GM21786 (cell line): ENCODE data around the gene PIEZO2.
"Not testable (repeated sequence)": the region's sequence is repeated elsewhere in the genome, so short reads cannot be mapped to it uniquely, and the experiment has no call there.

Experiments used
- ATAC-seq: cut with Tn5 transposase; IDR thresholded peaks from one replicate; pipeline ENCODE4 v1.9.1; 2021; ENCODE audit not compliant: unreplicated experiment

Gene PIEZO2

GRCh38 chr18:10851824-10852319 lies 297.5 kb downstream of the PIEZO2 start:
- ATAC-seq = no peak

- ATAC-seq = no peak
These were observed 298.5 kb downstream of the PIEZO2 start for GRCh38 chr18:10850840-10851239.

DNA sequence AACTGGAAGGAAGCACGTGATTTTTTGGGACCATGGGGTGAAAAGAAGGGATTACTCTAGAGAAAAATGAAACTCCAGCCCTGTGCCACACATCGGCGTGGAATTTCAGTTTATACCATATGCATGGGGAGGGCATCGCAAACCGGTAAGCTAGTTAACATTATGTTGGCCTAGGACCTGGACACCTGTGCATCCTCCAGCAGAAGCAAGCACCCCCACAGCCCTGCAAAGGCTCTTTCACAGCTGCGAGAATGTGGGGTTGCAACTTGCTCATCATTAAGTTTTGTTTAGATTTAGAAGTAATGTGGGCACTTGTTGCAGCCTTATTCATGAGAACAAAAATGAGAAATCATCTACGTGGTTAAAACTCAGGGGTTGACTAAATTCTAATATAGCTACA lies 299.2 kb downstream of the PIEZO2 start:
- ATAC-seq = no peak

DNA sequence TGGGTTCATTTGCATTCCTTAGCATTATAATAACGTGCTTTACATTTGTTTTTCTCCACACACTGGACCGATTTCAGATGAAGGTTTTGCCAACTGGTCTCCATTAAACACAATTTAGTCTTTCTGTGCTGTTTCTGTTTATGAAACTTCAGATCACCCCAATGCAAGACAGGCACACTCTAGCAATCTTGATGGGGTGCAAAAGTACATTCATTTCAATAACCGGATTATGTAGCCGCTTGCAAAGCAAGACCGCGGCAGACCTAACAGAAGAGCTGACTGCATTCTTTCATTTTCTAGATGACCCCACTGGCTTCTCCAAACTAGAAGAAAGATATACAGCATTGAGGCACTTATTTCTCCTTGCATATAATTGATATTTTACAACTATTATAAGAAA lies 301.5 kb downstream of the PIEZO2 start:
- ATAC-seq = no peak

DNA sequence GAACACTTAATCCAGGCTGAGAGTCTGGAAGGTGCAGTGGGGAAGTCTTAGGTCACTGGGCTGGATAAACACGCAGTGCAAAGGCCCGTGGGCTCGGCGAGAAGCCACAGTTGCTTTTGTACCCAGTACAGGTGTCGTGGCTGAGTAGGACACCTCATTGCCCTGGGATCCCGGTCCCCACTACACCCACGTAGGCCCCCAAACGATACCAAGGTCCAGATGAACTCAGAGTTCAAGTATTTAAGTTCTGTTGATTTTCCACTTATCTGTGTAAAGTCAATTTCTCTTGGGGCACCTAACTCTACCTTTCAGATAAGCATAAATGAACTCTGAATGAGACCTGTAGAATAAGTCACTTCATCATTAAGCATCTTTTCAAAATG lies 302.0 kb downstream of the PIEZO2 start:
- no peak for ATAC-seq

GRCh38 chr18:10846657-10847407 lies 302.5 kb downstream of the PIEZO2 start:
- no peak for ATAC-seq

- ATAC-seq = not testable (repeated sequence)
These were observed 303.3 kb downstream of the PIEZO2 start for GRCh38 chr18:10846035-10846434.

DNA sequence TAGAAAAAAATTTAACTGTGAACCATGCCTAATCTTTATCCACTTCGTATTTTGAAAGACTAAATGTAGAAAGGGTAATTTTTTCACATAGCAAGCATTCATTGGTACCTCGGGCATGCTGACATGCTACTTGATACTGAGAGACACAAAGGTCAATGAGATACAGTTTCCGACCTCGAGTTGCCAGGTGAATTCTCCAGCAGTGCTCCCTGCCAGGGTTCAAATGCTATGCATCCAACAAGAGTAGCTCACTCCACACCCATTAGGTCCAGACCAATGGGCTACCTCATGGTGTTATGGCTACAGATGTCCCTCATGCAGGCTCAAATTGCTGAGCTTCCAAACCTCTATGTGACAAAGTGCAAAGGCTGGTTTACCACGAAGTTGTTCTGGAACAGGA lies 305.8 kb downstream of the PIEZO2 start:
- ATAC-seq = no peak

- no peak for ATAC-seq
These were observed 306.5 kb downstream of the PIEZO2 start for GRCh38 chr18:10842861-10843260.

DNA sequence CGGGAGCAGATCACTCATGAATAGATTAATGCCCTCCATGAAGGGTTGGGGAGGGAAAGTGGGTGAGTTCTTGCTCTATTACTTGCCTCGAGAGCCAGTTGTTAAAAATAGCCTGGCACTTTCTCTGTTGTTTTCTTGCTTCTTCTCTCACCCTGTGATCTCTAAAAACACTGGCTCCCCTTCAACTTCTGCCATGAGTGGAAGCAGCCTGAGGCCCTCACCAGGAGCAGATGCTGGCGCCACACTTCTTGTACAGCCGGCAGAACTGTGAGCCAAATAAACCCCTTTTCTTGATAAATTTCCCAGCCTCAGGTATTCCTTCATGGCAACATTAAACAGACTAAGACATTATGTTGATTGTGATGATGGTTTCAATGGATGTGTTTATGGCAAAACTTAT lies 307.0 kb downstream of the PIEZO2 start:
- no peak for ATAC-seq

- no peak for ATAC-seq
These were observed 308.2 kb downstream of the PIEZO2 start for GRCh38 chr18:10841203-10841602.

GRCh38 chr18:10840743-10841142 lies 308.6 kb downstream of the PIEZO2 start:
- ATAC-seq = no peak

DNA sequence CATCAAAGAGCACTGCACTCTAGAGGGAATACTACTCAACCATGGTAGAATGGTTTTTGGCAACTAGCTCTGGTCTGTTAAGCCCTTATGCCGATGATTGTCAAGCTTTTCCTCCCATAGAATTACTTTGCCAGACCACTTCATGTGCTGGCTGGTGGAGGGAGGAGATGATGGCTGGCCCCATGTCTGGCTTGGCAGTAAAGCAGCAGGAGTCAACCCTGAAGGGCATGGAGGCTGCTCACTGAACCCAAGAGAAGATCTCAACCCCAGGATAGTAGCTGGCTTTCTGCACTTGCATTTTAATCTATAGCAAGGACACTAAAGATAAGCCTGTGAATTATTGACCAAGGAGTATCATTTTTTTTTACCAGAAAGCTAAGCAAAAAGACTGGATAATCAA lies 309.9 kb downstream of the PIEZO2 start:
- peak; percentile 9 for ATAC-seq

DNA sequence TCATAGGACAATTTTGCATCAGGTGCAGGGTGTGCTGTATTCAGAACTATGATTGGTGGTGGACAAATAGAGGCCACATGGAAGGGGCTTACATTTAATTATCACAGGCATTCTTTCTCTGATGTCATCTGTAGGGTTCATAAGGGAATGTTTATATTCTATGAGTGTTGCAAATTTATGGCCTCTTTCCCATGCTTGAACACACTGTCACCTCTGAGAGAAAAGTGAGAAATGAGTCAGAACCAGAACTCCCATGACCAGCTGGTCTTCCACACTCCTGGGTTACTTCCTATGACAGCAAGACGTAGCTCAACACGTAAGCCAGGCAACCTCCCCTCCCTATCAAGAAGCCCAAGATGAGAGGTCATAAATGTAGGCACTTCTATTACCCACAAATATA lies 310.8 kb downstream of the PIEZO2 start:
- ATAC-seq = peak; percentile 74

GRCh38 chr18:10834128-10834815 lies 315.1 kb downstream of the PIEZO2 start:
- no peak for ATAC-seq

DNA sequence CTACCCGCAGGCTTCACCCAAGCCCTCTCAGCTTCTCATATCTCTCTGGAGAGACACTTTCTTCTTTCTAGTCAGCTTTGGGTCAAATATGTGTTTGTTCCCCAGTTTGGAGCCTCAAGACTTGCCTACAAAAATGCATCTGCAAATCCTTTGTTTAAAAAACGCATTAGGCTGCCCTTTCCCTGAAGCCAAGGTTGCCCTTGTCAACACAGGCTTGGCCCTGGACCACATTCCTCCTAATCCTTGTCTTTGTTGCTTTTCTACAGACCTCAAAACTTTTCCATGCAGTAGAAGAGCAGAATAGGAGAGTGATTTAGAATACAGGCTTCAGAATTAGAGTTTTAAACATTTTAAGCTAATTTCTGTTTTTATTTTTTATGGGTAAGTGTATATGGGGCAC lies 315.7 kb downstream of the PIEZO2 start:
- ATAC-seq = no peak

DNA sequence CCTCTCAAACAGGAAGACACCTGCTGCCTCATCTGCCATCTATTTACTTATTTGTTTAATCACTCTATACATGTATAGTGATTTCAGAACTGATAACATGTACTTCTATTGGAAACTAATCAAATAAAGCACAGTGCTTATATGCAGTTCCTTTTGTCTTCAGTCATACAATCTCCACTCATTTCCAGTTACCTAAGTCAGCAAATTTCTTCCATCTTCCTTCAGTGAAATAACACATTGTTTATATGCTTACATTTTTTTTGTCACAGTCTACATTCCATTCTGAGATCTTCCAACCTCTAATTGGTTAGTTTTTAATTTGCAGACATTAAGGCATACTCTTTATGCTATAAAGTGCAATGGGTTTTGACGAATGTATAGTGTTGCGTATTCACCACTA lies 323.0 kb downstream of the PIEZO2 start:
- ATAC-seq = no peak

DNA sequence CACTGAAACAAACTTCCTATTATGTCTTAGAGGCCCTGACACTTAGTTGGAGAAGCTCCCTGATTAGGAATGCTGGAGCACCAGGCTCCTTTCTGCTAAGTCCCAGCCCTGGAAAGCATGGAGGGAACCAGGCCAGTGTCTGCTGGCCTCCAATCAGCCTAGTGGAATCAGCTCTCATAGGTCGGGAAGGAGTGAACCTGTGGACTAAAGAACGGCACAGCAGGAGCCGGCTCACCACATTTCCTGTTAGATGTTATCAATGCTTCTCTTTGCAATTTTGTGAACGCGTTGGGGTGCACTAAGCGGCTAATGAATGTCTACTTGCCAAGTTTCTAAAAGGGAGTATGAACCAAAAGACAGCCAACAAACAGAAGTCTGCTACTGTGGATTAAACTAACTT lies 326.9 kb downstream of the PIEZO2 start:
- ATAC-seq = no peak

- ATAC-seq = no peak
These were observed 328.7 kb downstream of the PIEZO2 start for GRCh38 chr18:10820681-10821080.

DNA sequence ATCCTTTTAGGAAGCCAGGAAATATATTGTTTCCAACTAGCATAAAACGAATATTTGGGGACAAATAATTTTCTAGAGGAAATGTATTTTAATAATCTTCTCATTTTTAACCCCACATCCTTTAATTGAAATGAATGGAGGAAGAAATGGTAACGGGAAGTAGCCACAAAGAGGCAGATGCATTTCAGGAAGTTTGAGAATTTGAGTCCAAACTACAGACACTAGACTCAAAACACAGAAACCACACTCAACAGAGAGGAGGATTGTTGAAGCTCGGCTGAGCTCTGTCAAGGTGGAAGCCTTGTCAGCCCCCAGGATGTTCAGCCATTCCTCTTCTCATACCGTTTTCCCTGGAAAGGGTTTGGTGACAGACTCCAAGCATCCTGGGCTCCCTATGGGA lies 335.0 kb downstream of the PIEZO2 start:
- no peak for ATAC-seq

- no peak for ATAC-seq
These were observed 343.7 kb downstream of the PIEZO2 start for GRCh38 chr18:10805587-10806118.

DNA sequence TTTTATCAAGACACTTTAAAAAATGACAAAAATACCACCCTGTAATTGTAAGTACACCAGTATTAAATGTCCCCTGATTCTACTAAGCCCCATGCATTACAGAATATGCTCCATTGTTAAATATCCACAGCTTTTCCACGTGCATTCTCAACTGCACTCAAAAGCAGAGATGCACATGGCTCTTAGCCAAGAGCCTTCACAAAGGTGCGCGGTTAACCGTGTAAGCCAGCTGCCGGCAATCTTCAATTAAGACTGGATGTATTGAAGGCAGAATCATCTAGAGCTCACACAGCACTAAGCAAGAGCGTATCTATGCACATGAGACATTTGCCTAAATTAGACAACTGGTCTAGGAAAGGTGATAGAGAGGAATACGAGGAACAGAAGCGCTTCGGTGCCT lies 345.2 kb downstream of the PIEZO2 start:
- ATAC-seq = no peak
